OCI-LY1 (cell line): ENCODE results near the gene HMGB1.

Experiments
- H2AFZ ChIP-seq: fragments of 200-600 bp; sonication (generic), shearing (Covaris generic); 2 replicates; pipeline ENCODE4 v1.6.0; 2014; ENCODE audit warnings: antibody characterized with exemption, mild to moderate bottlenecking, low read length
- H3F3A ChIP-seq: fragments of 200-600 bp; sonication (generic), shearing (Covaris generic); 2 replicates; pipeline ENCODE4 v1.6.0; 2014; ENCODE audit warnings: mild to moderate bottlenecking, antibody characterized with exemption, low read length, moderate library complexity; ENCODE audit not compliant: insufficient read depth
- H3K27ac ChIP-seq: fragments of 200-600 bp; sonication (generic); 2 replicates; pipeline ENCODE4 v1.5.1; 2014; ENCODE audit warnings: low read length, mixed run types, mild to moderate bottlenecking, low read depth; ENCODE audit not compliant: poor library complexity, severe bottlenecking
- H3K27me3 ChIP-seq: fragments of 200-600 bp; sonication (generic); 2 replicates; pipeline ENCODE4 v1.6.0; 2014; ENCODE audit warnings: antibody characterized with exemption, mild to moderate bottlenecking, low read length, moderate library complexity; ENCODE audit not compliant: insufficient read depth
- H3K36me3 ChIP-seq: fragments of 200-600 bp; sonication (generic); 2 replicates; pipeline ENCODE4 v1.6.1; 2014; ENCODE audit warnings: mild to moderate bottlenecking, antibody characterized with exemption, low read length, moderate library complexity, mixed read lengths; ENCODE audit not compliant: insufficient read depth
- H3K4me1 ChIP-seq: fragments of 200-600 bp; sonication (generic); 2 replicates; pipeline ENCODE4 v1.5.1; 2014; ENCODE audit warnings: mild to moderate bottlenecking, low read length, moderate library complexity; ENCODE audit not compliant: insufficient read depth, severe bottlenecking
- H3K4me2 ChIP-seq: fragments of 200-600 bp; sonication (generic), shearing (Covaris generic); 2 replicates; pipeline ENCODE4 v1.6.1; 2014; ENCODE audit warnings: low read length
- H3K4me3 ChIP-seq: fragments of 200-600 bp; sonication (generic); 2 replicates; pipeline ENCODE4 v1.5.1; 2014; ENCODE audit warnings: low read length, low read depth, mild to moderate bottlenecking, mixed read lengths; ENCODE audit not compliant: poor library complexity, severe bottlenecking
- H3K79me2 ChIP-seq: fragments of 200-600 bp; shearing (Covaris generic); 2 replicates; pipeline ENCODE4 v1.6.1; 2016; ENCODE audit warnings: mixed run types, low read length, mixed read lengths; ENCODE audit not compliant: insufficient read depth
- H3K9ac ChIP-seq: fragments of 200-600 bp; sonication (generic), shearing (Covaris generic); 2 replicates; pipeline ENCODE4 v1.6.1; 2014; ENCODE audit warnings: mild to moderate bottlenecking, low read length, mixed read lengths
- H3K9me2 ChIP-seq: fragments of 200-600 bp; sonication (generic), shearing (Covaris generic); 2 replicates; pipeline ENCODE4 v1.6.1; 2014; ENCODE audit warnings: low read depth, mild to moderate bottlenecking, low read length, mixed read lengths
- H3K9me3 ChIP-seq: fragments of 200-600 bp; shearing (Covaris generic); 2 replicates; pipeline ENCODE4 v1.6.1; 2014; ENCODE audit warnings: low read length, mixed read lengths
- H4K20me1 ChIP-seq: fragments of 200-600 bp; sonication (generic), shearing (Covaris generic); 2 replicates; pipeline ENCODE4 v1.6.0; 2016; ENCODE audit warnings: mild to moderate bottlenecking, low read length; ENCODE audit not compliant: insufficient read depth
- EZH2 ChIP-seq: fragments of 200-600 bp; sonication (generic), shearing (Covaris generic); IDR thresholded peaks from 2 replicates; pipeline ENCODE4 v1.8.0; 2017; ENCODE audit warnings: borderline replicate concordance, mixed run types, mild to moderate bottlenecking, antibody characterized with exemption, low read length, moderate library complexity, mixed read lengths
- TF ChIP-seq, protein P1 (sequence below): fragments of 200-600 bp; sonication (generic), shearing (Covaris generic); IDR thresholded peaks from 2 replicates; pipeline ENCODE4 v1.5.1; 2017; ENCODE audit warnings: mild to moderate bottlenecking, antibody characterized with exemption, low read length, moderate library complexity, mixed read lengths

The HMGB1 gene

DNA sequence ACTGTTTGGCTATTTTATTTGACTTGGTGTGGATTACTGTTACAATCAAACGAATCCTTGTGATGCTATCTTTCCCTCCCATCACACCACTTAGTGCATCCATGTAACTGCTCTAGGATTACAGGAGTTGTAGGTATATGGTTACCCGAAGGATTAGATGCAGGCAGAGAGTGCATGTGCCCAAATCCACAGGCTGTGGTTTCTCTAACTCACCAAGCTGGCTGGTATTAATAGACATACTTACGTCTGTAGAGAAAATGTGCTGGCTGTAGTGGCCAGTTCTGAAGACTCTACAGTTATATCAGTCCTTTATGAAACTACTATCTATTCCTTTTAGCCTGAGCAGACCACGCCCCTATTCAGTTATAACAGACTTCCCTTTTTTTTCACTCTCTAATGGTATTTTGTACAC, 1.1 kb upstream of the HMGB1 start:
- Histone ChIP-seq H3K79me2 (peaks cover 31% of the 10 kb centered on the region), H3F3A (peaks cover 14% of the 10 kb centered on the region; the same call in 1 of the 2 replicates), H3K9ac (peak overlapping the region; percentile 83), H3K4me2 (peak overlapping the region; percentile 84), H3K9me2 (no peaks in the 10 kb centered on the region), H3K36me3 (peaks cover 26% of the 10 kb centered on the region), H3K4me3 (peak overlapping the region; percentile 93), H4K20me1 (no peaks in the 10 kb centered on the region), H3K4me1 (peaks cover 39% of the 10 kb centered on the region), H3K27me3 (no peaks in the 10 kb centered on the region), H3K27ac (peak overlapping the region; percentile 92), H2AFZ (no peak overlapping the region), H3K9me3 (no peaks in the 10 kb centered on the region)
- TF ChIP-seq, protein P1, sequence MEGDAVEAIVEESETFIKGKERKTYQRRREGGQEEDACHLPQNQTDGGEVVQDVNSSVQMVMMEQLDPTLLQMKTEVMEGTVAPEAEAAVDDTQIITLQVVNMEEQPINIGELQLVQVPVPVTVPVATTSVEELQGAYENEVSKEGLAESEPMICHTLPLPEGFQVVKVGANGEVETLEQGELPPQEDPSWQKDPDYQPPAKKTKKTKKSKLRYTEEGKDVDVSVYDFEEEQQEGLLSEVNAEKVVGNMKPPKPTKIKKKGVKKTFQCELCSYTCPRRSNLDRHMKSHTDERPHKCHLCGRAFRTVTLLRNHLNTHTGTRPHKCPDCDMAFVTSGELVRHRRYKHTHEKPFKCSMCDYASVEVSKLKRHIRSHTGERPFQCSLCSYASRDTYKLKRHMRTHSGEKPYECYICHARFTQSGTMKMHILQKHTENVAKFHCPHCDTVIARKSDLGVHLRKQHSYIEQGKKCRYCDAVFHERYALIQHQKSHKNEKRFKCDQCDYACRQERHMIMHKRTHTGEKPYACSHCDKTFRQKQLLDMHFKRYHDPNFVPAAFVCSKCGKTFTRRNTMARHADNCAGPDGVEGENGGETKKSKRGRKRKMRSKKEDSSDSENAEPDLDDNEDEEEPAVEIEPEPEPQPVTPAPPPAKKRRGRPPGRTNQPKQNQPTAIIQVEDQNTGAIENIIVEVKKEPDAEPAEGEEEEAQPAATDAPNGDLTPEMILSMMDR = no peak
- TF ChIP-seq EZH2 = no peak

DNA sequence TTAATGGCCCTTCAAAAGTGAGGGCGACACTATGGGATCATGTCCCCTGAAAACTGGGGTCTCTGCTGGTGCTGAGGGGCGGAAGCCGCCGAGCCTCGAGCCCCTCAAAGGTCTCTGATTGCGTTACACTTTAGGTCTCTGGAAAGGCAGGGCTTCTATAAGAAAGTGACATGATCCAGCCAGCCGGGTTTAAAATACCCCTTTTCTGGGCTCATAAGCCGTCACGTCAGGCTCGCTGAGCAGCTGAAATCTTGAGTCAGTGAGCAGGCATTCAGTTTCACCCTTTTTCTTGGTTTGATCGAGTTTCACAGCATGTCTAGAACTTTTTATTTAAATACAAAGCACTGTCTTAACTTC, 600 bp upstream of the HMGB1 start:
- H3K4me2 ChIP-seq = peak overlapping the region; percentile 84
- H3K9me3 ChIP-seq = no peaks in the 10 kb centered on the region
- H3K9me2 ChIP-seq = no peaks in the 10 kb centered on the region
- no peak overlapping the region for H2AFZ ChIP-seq
- peak overlapping the region; percentile 83 for H3K9ac ChIP-seq
- peaks cover 31% of the 10 kb centered on the region for H3K36me3 ChIP-seq
- H3K27me3 ChIP-seq = no peaks in the 10 kb centered on the region
- H3K4me1 ChIP-seq = peaks cover 44% of the 10 kb centered on the region
- H3K27ac ChIP-seq = peak overlapping the region; percentile 92
- H3K4me3 ChIP-seq = peak overlapping the region; percentile 93
- no peaks in the 10 kb centered on the region for H4K20me1 ChIP-seq
- peaks cover 17% of the 10 kb centered on the region; the same call in 1 of the 2 replicates for H3F3A ChIP-seq
- no peak for TF ChIP-seq EZH2
- TF ChIP-seq, protein P1 = no peak
- peaks cover 33% of the 10 kb centered on the region for H3K79me2 ChIP-seq

DNA sequence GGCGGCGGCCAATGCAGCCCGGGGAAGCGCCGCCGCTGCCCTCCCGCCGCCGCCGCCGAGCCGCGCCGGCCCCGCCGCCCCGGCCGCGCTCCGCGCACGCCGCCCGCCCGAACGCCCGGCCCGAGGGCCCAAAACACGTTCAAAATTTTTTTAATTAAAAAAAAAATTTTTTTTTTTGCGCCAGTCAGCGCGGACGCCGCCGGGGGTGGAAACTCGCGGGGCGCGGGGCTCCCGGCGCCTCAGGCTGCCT, 468 bp downstream of the HMGB1 start:
- H3F3A ChIP-seq = peaks cover 17% of the 10 kb centered on the region; the same call in 1 of the 2 replicates
- H3K27me3 ChIP-seq = no peaks in the 10 kb centered on the region
- no peaks in the 10 kb centered on the region for H4K20me1 ChIP-seq
- H3K4me2 ChIP-seq = peak overlapping the region; percentile 49; the same call in 1 of the 2 replicates
- H3K9me3 ChIP-seq = no peaks in the 10 kb centered on the region
- peaks cover 46% of the 10 kb centered on the region for H3K4me1 ChIP-seq
- peaks cover 33% of the 10 kb centered on the region for H3K79me2 ChIP-seq
- peak overlapping the region; percentile 83 for H3K27ac ChIP-seq
- H3K9me2 ChIP-seq = no peaks in the 10 kb centered on the region
- H3K9ac ChIP-seq = peak overlapping the region; percentile 98
- TF ChIP-seq EZH2 = no peak
- TF ChIP-seq, protein P1 = no peak
- peak overlapping the region; percentile 93 for H3K4me3 ChIP-seq
- no peak overlapping the region for H2AFZ ChIP-seq
- H3K36me3 ChIP-seq = peaks cover 33% of the 10 kb centered on the region
